PC-3 (cell line): ENCODE results near the gene ASF1A.

ENCODE experiments used
- EZH2 ChIP-seq: fragments of 300-600 bp; sonication (generic); IDR thresholded peaks from one replicate; pipeline ENCODE4 v1.6.1; 2017; ENCODE audit warnings: antibody characterized with exemption, mild to moderate bottlenecking, low read length; ENCODE audit not compliant: unreplicated experiment
- EZH2phosphoT487 ChIP-seq: fragments of 300-600 bp; sonication (generic); IDR thresholded peaks from 2 replicates; pipeline ENCODE4 v1.6.1; 2018; ENCODE audit warnings: mild to moderate bottlenecking, antibody characterized with exemption, low read length, borderline replicate concordance
- TF ChIP-seq, protein P1 (sequence below): fragments of 300-600 bp; sonication (generic); conservative IDR thresholded peaks from 2 replicates; pipeline ENCODE4 v1.5.1; 2017; ENCODE audit warnings: antibody characterized with exemption, low read depth, mild to moderate bottlenecking, low read length

DNA sequence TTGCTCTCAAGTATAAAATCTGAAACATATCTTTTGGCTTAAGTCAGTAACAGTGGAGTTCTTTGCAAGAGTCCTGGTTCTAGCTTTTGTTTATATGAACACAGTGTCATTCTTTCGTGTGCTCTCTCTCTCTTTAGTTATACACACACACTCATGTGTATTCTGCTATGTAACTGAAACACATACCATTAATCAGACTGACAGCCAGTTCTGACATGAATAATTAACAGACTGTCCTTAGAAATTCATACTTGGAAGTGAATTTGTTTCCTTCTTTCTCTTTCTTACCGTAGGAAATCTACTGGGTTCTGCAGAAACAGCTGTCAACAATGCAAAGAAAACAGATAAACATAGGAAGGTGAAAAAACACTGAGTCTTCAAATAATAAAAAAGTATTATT, 38.5 kb downstream of the ASF1A start:
- TF ChIP-seq, protein P1, sequence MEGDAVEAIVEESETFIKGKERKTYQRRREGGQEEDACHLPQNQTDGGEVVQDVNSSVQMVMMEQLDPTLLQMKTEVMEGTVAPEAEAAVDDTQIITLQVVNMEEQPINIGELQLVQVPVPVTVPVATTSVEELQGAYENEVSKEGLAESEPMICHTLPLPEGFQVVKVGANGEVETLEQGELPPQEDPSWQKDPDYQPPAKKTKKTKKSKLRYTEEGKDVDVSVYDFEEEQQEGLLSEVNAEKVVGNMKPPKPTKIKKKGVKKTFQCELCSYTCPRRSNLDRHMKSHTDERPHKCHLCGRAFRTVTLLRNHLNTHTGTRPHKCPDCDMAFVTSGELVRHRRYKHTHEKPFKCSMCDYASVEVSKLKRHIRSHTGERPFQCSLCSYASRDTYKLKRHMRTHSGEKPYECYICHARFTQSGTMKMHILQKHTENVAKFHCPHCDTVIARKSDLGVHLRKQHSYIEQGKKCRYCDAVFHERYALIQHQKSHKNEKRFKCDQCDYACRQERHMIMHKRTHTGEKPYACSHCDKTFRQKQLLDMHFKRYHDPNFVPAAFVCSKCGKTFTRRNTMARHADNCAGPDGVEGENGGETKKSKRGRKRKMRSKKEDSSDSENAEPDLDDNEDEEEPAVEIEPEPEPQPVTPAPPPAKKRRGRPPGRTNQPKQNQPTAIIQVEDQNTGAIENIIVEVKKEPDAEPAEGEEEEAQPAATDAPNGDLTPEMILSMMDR: no peak
- no peak for TF ChIP-seq EZH2
- TF ChIP-seq EZH2phosphoT487: no peak
